Breast epithelium (tissue), 3 donors: ENCODE measurements around the gene KERA.

Experiments
- POLR2AphosphoS5 ChIP-seq, 3 donors: sonication (generic); formaldehyde crosslinking; IDR thresholded peaks; one replicate each; pipeline ENCODE4 v1.6.1; 2017; ENCODE audit warnings: antibody characterized with exemption in 3 of 3
- TF ChIP-seq, protein P1 (sequence below), 3 donors: fragments of 450-650 bp; IDR thresholded peaks; one replicate each; pipeline ENCODE4 v1.5.1; 2016 to 2017; ENCODE audit warnings: antibody characterized with exemption in 3 of 3, mild to moderate bottlenecking in 3 of 3, moderate library complexity in 3 of 3

- peak in 1 of 3 donors; percentile 42 for TF ChIP-seq POLR2AphosphoS5 (IDR thresholded peaks at IDR 0.05)
- TF ChIP-seq, protein P1, sequence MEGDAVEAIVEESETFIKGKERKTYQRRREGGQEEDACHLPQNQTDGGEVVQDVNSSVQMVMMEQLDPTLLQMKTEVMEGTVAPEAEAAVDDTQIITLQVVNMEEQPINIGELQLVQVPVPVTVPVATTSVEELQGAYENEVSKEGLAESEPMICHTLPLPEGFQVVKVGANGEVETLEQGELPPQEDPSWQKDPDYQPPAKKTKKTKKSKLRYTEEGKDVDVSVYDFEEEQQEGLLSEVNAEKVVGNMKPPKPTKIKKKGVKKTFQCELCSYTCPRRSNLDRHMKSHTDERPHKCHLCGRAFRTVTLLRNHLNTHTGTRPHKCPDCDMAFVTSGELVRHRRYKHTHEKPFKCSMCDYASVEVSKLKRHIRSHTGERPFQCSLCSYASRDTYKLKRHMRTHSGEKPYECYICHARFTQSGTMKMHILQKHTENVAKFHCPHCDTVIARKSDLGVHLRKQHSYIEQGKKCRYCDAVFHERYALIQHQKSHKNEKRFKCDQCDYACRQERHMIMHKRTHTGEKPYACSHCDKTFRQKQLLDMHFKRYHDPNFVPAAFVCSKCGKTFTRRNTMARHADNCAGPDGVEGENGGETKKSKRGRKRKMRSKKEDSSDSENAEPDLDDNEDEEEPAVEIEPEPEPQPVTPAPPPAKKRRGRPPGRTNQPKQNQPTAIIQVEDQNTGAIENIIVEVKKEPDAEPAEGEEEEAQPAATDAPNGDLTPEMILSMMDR (IDR thresholded peaks at IDR 0.05), result no peak
Observed at GRCh38 chr12:91098941-91099340, 41.1 kb upstream of the KERA start.
